HG03558 (cell line): ENCODE measurements around the gene NOTCH2NLA.
"Not testable (repeated sequence)": the region's sequence is repeated elsewhere in the genome, so short reads cannot be mapped to it uniquely, and the experiment has no call there.

Experiments used
- ATAC-seq: cut with Tn5 transposase; IDR thresholded peaks from one replicate; pipeline ENCODE4 v1.9.1; 2021; ENCODE audit warnings: moderate number of reproducible peaks; ENCODE audit not compliant: unreplicated experiment; ENCODE audit errors: extremely low read depth

The NOTCH2NLA gene

GRCh38 chr1:146174531-146174930 is 54.3 kb downstream of the NOTCH2NLA start:
- ATAC-seq, result not testable (repeated sequence)

DNA sequence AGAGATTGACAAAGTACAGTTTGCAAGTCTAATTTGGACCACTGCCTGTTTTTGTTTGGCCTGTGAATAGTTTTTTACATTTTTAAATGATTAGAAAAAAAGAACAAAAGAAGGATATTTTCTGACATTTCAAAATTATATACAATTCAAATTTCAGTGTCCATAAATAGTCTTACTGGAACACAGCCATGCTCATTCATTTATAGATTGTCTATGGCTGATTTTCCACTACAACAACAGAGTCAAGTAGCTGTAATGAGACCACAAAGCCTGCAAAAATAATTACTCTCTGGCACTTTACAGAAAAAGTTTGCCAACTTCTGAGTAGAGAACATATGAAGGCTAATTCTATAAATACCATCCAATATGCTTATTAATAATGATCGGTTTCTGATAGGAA is 61.1 kb downstream of the NOTCH2NLA start:
- not testable (repeated sequence) for ATAC-seq

DNA sequence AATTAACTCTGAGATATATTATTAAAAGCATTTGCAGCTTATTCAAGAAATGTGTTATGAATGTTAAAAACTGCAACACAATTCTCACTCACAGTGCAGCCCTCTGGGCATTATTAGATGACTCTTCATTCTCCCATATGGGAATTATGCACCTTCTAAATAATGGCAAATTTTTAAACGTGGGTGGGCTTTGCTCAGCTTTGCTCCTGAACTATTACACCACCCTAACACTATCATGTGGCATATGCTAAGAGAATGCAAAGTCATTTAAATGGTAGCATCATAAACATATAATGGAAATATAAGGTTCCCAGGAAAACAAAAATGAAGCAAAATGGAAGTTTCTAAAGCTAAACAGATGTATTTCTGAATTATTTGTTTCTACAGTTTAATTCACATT is 61.5 kb downstream of the NOTCH2NLA start:
- not testable (repeated sequence) for ATAC-seq

- ATAC-seq, result not testable (repeated sequence)
Measured at GRCh38 chr1:146144465-146144864, 84.4 kb downstream of the NOTCH2NLA start, which contains the start of gene NBPF10. Gene NBPF10 (minus strand): TSS chr1:146144804. CDS start chr1:146144769, 35 bp downstream.
